CD4-positive, alpha-beta T cell treated with Interleukin-15 for 4 hours (primary cell): Measurements from ENCODE around the gene USH2A.

Source experiments
- DNase-seq: peaks from one replicate; pipeline ENCODE4 v3.0.0-alpha.2; 2020; ENCODE audit warnings: low spot score

USH2A gene

DNA sequence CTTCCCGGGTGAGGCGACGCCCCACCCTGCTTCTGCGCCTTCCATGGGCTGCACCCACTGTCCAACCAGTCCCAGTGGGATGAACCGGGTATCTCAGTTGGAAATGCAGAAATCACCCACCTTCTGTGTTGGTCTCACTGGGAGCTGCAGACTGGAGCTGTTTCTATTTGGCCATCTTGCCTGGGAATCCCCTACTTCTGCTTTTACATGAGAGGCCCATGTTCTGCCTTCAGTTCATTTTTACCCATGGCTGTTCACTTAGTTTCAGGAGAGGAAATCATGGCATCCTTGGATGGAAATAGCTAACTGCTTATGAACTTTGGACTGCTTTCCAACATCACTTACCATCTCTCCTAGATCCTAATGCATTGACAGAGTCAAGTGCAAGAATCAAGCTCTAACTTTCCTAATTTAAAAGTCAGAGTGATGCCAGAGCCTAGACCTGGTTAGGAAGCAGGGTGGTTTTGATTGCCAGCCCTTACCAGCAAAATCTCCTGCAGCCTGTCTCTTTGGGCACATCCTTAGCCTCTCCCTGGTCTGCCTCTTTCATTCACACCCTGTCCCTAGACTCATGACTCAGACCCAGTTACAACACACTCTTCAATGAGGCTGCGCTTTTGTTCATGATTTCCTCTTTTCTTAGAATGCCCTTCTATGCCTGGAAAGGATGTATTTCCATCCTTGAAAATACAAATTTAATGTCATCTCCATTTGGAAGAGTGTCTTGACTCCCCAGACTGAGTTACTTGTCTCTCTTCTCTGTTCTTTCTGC lies 719.0 kb downstream of the USH2A start:
- no peak for DNase-seq

DNA sequence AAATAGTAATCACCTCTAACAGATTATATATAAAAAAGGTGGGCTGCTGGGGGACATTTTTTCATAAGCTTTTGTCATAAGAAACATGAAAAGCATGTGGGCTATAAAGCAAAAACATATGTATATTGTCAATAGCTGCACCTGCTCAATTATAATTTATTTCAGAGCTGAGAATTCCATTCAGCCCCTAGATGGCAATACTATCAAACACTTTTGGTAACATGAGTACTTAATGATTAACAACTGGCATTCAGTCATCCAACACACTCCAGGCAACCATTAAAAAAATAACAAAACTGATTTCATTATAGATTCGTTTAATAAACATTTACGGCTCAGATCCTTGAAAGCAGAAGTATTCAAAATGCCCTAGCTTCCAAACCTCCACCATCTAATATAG lies 741.0 kb downstream of the USH2A start:
- no peak for DNase-seq

DNA sequence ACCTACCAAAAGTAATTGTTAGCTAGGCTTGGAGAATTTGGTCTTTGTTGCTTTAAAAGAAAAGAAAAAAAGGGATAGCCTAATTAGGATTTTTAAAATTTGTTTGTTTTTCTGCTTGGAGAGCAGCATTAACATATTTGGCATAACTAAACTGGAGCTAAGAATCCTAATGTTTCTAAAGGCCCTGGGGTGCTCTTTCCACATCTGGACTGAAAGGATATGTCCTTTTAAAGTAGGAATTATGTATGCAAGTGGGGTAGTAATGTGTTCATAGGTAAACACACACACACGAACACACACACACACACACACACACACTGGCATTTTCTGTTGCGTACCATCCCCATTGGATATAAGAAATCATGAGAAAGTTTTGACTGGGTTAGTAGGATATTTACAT lies 742.2 kb downstream of the USH2A start:
- no peak for DNase-seq

DNA sequence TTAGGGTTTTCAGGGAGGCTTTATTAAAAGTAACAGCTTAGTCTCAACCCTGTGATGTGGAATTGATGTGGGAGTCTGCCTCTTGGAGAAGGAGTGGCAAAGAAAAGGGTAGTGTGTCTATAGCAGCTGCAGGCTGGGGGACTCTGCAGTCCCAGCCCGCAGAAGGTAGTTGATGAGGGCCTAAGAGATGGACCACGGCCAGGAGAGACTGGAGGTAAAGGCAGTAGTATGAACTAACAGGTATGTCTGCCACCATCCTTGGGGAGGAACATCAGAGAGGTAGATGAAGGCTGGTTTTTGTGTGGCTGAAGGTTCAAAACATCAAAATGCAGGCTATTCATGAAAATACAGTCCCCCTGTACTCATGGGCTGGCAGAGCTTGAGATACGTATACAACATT lies 744.0 kb downstream of the USH2A start:
- no peak for DNase-seq

DNA sequence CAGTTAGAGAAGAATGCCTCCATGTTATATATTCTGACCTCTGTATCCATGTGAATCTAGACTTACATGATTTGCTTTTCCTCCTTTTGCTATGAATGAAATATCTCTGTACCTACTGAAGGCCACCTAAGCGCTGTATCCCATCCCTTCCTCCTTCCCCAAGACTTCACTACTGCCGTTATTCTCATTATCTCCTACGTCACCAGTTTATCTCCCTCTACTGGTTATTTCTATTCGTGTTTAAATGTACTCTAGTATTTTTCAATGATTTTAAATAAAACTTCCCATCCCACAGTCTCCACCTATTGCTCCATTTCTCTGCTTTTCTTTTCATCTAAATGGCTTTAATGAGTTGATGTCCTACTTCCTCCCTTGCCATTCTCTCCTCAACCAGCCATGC lies 746.1 kb downstream of the USH2A start:
- no peak for DNase-seq

DNA sequence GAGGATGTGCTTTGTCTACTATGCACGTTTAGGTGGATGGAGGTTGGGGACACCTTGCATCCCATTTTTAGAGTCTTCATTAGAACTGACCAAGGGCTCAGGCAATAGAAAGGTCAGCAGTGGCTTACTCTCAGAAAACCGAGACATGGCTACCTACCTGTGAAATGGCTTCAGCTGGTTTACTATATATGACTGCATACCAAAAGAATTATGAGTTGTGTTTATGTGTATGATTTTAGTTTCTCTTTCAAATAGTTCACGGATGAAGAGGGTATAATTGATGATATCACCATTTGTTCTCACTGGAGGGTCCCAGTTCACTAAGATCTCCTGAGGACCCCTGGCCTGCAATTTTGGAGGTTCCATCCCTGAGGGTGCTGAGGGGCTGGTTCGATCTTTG lies 749.3 kb downstream of the USH2A start:
- no peak for DNase-seq

DNA sequence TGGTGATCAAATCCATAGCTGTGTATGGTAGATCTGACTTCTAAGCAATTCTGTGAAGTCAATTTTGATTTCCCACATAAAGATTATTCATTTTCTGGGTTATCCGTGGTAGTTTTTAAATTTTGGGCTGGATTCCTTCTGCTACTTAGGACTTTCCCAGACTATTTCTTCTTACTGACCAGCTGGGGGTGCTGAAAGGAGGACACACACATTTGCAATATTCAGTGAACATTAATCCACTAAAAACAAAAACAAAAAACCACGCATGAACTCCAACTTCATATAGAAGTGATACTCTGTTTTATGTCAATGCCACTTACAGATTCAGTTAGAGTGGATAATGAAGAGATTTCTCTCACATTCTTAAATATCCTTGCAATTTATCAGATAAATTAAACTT lies 750.8 kb downstream of the USH2A start:
- DNase-seq = no peak

DNA sequence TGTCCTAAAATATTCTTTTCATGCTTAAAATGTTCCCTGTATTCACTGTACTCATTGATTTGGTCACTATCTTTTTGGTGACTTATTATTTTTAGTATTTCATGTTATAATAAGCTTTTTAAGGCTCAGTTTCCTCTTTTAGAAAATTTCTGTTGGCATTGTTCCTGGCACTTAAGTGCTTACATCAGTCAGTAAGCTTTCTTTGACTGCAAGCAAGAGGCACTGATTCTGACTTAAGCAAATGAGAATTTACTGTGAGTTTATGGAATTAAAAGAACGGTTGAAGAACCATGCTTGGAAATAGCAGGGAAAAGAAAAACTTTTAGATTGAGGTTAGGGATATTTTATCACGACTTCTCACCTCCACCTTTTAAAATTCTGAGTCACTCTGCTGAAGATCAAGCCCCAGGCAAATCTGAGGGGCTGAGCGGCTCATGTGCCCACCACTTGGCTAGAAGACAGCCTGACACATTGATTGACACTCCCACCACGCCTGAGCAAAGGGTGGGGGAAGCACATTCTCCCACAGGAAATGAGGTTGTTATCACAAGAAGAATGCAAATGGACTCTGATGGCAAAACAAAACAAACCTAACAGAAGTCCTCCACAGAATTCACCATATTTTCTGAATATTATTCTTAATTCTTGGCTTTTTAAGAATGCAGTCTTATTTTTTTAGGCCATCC lies 753.3 kb downstream of the USH2A start:
- no peak for DNase-seq

DNA sequence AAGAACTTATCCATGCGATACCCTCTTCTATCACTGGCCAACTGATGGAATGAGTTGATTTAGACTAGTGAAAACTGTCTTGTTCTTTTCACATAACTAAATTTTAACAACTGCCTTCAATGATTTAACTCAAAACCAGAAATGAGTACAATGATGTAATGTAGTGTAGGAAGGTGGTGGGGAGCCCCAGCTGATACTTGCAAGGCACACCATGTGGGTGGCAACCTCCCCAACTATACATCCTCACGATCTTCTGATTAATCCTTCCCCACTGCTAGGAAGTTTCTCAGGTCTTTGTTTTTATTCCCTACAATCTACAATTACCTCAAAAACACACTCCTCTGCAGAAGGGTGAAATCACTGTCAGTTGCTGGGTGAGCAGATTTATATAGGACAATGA lies 755.5 kb downstream of the USH2A start:
- no peak for DNase-seq

DNA sequence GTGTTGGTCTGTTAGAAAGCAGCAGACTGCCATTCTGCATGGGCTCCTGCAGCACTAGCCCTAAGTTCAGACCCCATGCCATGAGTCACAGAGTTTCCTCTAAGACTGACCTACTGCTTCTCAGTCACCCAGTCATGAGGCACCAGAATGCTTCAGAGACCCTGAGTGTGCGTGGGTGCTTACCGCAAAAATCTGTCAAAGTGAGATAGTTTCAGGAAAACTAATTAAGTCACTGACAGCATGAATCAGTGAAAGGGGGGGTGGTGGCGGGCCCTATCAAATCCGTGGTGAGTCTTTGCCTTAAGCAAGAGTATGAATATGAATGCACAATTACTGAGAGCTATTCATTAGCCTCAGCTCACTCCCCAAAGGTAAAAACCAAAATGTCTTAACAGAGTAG lies 758.0 kb downstream of the USH2A start:
- DNase-seq = no peak

DNA sequence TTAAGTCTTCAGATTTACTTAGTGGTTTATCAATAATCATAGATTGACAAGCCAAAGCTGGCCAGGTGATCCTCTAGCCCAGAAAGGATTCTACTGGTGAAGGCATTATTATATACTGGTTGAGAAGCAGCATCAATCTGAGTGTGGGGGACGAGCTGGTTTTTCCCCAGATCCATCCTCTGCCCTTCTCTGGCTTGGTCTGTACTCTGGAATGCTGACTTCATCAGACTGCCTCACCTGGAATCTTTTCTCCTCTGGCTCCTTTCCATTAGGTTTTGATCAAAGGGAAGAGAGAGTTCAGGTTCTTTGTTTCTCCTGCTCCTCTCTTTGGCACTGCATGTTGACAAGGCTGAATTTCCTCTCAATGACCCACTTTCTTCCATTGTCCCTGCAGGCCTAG lies 762.2 kb downstream of the USH2A start:
- DNase-seq = no peak

DNA sequence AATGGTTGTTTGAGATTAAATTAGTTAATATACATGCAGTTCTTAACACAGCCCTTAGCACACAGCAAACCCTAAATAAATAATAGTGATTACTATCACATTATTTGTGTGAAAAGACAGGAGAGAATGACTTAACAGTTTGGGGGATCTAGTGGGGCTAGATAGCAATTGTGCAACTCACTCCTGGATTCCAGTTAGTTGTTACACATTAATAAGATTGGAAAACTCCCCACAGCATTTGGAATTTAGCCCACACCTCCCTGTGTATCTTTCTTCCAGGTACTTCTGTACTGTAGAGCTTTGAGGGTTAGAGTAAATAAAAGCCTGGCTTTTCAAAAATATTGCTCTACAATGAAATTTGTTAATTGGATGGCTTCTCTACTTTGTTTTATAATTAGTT lies 763.0 kb downstream of the USH2A start:
- DNase-seq = no peak

DNA sequence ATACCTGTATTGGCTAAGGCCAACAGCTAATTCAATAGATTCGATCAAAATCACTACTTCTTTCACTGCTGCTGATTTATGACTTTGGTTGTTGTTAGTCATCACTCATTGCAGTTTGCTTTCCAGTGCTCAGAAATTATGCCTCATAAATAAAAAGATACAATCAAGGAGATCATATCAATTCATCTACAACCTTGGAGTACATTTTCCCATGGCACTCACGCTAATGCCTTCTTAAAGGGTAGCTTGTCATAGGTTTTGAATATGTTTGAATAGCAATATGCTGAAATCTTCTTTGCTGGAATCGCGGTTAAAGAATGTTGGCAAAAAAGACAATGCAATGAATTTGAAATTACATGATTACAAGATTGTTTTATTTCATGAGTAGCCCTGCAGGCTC lies 766.2 kb downstream of the USH2A start:
- no peak for DNase-seq

DNA sequence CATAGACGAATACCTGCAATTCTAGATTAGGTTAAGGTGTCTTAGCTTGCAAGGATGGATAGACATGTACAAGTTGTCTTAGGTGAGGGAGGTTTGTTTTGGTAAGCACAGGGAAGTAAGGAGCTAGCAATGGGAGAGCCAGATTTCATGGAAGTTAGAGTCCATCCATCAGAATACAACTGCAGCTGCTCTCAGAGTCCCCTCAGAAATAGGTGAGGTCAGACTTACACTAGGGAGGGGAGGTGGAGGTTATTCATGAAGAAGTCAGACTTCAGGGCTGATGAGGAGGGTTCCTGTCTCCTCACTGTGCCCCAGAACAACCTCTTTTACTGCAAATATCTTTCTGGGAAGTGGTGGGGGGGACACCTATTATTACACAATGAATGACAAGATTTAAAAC lies 770.9 kb downstream of the USH2A start:
- DNase-seq = no peak

DNA sequence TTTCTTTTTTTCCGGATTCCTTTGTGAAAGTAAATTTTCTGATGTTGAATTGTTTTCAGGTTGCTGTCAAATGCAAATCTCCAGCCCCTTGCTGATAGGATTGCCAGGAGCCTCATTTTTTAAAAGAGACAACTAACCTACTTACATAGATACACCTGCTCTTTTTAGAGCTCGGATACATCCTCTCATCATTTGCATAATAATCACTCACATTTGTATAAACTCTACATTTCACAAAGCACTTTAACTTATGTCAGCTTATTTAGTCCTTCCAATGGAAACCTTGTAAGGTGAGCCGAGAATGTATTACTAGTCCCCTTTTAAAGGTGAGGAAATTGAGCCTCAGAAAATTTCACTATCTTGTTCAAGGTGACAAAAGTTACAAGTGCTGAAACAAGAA lies 771.4 kb downstream of the USH2A start:
- DNase-seq = no peak

DNA sequence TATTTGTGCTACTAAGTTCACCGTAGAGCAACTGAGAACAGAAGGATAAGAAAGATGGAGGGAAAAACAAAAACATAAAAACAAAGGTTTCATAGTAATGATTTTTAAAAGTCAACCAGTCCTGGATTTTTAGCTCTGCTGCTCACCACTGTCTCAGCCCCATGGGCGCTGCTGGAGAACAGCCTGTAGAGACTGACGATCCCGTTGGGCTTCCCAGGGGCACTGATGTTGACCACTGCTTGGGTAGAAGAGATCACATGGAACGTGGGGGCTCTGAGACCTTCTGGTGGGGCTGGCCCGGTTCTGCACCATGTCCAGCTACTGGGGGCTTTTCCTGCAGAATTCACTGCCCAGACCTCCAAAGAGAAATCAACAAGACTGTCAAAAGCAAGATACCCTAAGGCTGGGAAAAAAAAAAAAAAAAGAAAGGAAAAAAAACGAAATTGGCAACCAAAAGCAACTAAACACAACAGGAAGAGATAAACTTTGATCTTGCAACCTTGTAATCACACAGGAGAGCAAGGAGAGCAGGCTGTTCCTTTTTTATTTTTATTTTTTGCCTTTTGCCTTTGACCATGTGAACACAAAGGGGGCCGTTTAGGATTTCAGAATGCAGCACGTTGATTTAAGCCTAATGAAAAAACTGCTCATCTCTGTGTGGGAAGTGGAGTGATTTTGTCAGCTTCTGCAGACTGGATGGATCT lies 772.6 kb downstream of the USH2A start:
- DNase-seq = no peak

DNA sequence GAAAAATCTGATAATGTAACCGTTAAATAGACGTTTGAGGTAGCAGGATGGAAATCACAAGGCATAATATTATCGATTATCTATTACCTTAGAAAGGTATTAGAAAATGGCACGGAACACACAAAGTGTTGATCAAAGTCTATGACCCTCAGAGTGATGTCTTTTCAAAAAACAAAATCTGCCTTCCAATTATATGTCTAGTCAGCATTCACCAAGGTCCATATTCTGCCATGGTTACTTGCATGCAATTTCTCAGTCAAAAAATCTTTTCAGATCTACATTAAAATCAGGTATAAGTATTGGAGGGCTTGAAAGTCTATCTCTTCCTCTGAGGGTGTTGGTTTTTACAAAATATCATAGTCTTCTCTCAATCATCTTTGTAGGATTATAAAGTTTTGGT lies 774.3 kb downstream of the USH2A start:
- no peak for DNase-seq

DNA sequence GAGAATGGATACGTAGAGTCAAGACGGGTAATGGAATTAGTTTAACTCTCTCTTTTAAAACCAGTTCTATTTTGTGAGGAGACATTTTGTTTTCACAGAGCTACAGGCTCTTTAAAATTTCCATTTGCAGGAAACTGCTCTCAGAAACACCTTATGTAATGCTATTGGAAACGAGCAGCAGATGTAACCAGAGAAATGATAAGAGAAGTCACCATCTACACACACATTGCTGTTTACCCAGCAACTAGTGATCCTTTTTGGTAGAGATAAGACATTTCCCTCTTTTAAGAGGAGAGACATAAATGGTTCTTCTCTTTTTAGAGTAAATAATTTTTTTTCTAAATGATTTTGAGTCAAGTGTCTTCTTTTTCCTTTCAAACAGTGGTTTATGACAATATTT lies 775.5 kb downstream of the USH2A start:
- DNase-seq = no peak

DNA sequence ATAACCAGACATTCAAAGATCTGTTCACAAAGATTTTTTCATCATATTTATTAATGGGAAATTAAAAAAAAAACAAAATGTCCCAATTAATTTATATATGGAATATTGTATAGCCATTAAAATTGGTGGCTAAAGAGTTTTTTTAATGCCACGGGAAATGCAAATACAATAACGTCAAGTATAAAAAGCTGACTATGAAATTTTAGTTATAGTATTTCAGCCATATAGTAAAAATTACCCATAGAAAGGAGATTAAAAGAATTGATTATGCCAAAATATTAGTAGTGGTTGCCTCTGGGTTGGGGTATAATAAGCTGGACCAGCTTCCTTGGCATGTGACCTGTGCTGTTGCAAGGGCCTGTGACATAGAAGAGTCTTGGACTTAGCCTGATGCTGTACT lies 777.4 kb downstream of the USH2A start:
- DNase-seq = no peak

DNA sequence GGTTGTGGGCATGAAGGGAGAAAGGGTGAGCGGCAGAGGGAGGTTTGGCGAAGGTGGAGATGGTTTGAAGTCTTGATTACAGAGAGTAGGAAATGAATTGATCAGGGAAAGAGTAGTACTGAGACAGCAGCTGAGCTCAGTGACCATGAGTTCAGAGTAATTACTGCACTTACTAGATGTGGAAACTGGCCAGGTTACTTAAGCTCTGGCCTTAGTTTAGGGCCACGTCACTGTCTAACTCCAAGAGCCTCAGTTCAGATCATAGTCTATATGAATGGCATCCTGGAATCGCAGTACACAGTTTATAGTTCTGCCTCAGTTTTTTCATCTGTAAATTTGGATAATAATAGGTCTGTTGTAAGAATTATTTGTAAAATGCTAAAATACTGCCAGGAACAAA lies 778.1 kb downstream of the USH2A start:
- DNase-seq = no peak

DNA sequence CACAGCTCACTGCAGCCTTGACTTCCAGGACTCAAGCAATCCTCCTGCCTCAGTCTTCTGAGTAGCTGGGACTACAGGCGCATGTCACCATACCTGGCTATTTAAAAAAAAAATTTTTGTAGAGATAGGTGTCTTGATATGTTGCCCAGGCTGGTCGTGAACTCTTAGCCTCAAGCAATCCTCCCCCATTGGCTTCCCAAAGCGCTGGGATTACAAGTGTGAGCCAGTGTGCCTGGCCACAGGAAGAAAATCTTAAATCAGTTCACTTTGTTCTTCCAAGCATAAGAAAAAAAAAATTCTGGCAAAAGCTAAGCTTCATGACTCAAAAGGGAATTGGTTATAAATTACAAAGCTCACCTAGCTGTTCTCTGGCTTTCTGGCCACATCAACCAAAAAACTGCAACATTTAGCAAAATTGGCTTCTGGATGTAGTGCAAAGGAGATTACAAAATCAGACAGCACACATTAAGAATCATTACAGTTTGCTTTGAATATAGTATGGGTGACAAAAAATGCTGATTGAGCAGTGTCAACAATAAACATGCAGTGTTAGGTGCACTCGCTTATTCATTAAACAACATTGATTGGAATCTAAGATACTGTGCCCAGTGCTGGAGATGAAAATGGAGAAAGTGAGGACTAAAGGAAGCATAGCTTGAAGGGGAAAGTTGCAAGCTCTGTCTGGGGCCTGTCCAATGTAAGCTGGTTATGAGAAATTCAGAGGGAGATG lies 779.5 kb downstream of the USH2A start:
- DNase-seq = no peak

DNA sequence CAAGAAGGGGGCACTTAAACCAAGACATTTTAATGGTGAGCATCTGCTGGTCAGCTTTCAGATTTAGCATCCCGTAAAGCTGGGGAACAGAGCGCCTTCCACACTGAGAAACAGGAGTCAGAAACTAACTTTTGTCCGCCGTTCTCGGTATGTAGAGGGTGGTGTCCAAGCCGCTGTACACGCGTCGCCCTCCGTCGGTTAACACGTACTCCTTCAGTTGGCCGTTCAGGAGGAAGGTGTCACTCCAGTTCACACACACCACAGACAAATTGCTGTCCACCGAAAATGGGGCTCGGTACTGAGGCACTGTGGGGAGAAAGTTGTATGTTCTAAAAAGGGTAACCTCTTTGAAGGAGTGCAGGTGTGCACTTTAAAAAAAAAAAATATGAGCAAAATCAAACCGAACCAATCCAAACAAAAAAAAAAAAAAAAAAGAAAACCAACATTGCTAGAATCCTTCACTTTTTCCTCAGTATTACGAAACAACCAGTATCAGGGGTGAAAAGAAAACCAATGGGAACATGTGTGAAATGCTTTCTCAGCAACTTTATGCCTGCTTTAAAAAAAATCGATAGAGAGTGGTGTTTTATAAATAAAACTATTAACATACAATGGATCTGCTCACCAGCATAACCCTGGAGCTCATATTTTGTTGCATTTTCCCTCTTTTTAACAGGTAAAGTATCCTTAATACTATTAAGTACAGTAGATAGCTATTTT lies 782.7 kb downstream of the USH2A start:
- DNase-seq = no peak
